SIG-M5 treated with dmso at 0.1 percent for 504 hours (cell line): ENCODE data around the gene SLC6A4.

Source experiments
- DNase-seq: peaks from one replicate; lab custom pipeline; 2025; ENCODE audit not compliant: unreplicated experiment; lab: John Stamatoyannopoulos, UW

The SLC6A4 gene

DNA sequence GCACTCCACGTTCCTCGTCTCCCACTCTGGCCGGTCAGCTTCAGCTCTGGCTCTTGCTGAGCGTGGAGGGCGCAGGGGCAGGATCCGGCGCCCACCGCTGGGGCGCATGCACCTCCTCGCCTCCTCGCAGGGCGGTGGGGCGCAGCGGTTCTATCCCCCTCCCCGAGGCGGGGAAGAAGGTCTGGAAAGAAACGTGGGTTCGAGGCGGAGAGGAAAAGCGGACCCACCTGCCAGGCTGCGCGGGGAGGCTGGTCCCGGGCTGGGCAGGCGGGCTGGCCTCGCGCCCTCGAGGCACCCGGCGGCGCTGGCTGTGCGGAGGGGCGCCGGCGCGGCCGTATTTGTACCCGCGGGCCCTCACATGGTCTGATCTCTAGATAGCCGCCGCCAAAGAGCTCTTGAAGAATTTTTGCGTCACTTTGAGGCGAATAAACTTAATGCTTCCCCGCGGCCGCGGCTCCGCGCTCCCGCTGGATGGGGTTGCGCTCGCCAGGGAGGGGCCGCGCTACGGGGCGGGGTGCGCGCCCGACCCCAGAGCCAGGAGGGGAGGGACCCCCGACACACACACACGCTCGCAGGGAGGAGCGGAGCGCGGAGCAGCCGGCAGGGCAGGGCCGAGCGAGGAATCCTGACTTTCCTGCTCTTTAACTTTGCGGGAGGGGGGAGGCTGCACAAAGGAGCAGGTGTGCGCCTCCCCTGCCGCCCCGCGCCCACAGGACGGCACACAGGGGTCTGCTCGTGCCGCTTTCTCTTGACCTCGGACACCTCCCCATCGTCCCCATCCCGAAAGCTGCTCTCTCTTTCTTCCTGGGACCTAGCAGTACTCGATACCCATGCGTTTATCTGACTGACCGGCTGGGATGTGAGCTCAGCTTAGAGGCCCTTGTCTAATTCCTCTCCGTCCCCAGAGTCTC, at the start of gene SLC6A4:
Gene SLC6A4, minus strand, starts transcription at position 312 of the 911 bp plus-strand sequence. CDS start 13,739 bp downstream, outside the sequence.
- no peak for DNase-seq

DNA sequence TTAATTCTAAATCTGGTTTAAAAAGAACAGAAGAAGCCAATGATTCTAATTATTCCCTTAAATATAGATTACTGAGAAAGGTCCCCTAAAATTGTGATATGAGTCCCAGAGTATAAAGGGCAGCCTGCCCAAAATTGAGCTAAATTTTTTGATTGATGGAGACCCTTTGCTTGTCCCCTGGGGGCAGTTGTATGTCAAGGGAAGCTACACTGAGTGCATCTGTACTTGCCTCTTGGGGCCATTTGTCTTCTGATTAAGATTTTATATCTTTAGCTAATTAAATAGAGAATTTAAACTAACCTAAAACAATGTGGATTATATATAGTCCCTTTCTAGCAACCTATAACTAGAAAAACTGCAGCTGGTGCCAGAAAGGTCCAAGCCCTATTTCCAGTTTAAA, 43.7 kb upstream of the SLC6A4 start:
- no peak for DNase-seq

DNA sequence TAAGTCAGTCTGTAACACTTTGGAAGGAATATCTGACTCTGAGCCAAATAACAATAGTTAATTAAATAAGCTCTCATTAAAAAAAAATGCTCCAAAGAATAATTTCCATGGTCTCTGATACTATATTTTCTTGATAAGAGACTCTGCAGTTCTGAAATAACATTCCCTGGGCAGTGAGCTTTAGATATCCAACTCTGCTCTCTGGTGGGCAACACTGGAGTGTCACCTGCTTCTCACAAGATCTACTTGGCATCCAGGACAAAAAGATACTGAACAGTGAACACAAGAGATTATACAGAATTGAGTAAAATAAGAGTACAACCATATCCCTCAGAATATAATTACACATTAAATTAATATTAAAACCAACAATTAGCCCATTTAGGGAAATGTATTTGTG, 42.5 kb upstream of the SLC6A4 start:
- DNase-seq = no peak

DNA sequence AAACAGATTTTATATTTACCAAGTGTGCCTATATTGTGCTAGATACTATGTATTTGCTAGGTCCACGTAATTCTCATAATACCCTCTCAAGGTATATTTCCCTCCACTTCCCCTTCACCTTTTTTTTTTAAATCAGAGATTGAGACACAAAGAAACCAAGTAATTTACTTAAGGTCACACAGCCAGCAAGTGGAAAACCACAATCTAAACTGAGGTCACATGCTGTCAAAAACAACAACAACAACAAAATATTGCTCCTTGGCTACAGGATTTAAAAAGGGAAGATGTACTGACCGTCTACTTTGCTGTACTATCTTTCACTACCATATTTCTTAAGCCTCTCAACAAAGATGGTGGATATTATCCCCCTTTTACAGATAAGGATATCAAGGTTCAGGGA, 40.4 kb upstream of the SLC6A4 start:
- DNase-seq = no peak

DNA sequence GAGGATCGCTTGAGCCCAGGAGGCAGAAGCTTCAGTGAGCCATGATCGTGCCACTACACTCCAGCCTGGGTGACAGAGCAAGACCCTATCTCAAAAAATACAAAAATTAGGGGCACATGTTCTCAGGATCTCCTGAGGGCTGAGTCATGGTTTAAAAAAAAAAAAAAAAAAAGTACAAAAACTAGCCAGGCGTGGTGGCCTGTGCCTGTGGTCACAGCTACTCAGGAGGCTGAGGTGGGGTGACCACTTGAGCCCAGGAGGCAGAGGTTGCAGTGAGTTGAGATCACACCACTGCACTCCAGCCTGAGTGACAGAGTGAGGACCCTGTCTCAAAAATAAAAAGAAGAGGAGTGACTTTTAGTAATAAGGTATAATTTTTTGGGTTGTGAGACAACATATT, 39.4 kb upstream of the SLC6A4 start:
- no peak for DNase-seq

DNA sequence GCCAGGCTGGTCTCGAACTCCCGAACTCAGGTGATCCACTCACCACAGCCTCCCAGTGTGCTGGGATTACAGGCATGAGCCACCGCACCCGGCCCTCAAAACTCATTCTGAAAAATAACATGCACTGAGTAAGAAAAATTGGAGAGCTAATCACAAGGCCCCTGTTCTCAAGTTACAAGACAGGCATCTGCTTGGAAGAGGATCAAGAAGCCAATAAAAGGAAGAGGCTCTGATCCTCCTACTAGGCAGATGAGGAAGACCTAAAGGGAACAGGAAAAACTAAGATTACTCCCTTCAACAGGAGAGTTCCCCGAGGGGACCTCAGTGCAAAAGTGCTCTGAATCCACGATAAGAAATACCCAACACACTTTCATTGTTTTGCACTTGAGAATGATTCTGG, 37.9 kb upstream of the SLC6A4 start:
- DNase-seq = no peak

DNA sequence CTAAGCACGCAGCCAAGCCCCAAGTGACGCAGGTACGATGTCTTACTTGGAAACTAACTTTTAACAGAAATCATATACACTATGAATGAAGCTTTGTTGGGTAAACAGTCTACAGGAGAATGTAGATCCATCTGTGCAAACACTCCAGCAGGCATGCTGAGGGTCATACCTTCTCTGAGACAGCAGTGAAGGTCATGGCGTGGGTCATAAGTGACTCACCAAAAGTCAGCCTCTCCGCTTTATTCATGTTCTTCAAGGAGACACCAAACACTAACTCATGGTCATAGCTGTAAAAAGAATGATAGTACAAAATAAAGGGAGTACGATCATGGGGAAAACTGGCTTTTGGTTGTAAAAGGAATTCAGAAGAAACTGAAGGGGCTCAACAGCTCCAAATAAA, 35.6 kb upstream of the SLC6A4 start:
- no peak for DNase-seq

DNA sequence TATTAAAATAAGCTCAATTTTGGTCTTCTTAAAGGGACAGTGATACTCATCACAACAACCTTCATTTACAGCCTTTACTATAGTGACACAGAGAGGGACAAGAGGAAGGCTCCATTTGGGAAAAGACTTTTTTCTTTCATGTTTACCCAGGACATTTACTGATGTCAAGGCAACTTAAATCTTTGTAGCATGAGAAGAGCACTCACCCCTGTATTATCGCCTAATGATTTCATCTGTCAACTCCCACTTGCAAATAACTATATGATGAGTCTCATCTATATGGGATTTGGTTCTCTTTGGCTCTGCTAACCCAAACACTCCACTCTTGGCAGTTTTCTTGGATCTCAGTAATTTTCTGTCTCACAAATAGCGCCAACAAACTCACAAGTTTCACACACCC, 32.1 kb upstream of the SLC6A4 start:
- no peak for DNase-seq

DNA sequence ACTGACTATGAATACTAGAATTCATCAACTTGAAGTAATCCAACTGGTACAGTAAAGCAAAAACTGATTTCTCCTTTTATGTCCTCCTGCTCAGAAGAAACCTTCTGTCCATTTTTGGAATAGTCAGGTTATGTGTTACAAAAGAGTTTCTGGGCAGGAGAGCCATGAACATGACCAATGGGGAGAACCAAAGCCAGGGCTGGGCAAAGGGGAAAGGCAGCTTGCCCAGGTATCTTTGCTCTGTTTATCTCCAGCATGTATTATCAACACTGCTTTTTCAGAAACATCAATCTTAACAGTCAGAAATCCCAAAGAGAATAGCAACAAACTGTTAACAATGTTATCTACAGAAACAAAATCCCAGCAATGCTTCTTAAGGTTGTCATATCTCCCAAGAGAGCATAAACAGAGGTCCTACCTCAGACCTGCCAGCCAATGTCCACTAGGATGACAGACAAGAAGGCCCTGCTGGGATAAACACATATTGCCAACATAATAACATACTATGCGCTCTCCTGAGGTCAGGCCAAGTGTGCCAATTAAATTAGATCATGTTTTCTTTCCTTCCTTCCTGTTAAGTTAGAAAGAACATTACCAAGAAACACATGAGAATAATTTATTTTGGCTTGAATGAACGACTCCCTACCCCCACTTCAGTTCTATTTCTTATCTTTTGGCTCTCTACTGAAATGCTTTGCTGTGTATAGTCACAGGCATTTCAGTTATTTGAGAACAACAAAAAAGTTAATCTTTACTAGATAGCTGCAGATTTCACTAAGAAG, 28.2 kb upstream of the SLC6A4 start:
- DNase-seq = no peak

DNA sequence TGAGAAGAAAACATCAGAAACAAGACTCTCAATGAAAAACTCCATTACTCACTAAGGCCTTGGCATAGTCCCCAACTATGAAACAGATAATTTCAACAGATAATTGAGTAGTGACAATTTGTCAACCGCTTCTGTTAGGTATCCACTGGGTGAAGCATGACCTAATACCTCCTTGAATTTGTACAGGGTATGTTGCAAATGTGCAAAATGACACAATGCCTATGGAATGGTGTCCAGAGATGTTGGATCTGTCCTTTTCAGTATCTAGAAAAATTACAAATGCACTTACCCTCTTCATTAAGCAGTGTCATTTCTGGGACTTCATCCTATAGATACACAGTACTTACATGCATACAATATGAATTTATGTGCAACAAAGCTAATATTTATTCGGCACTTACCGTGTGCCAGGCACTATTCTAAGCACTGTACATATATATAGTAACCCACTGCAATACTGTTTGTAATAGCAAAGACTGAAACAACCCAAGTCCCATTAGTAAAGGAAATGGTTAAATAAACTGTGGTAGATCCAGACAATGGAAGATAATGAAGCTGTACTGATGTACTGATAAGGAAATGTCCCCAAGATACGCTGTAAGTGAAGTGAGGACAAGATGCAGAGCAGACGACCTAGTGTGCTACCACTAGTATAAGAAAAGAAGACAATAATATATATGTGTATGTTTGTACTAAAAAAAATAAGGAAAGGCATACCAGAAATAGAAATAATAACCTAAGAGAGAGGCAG, 21.4 kb upstream of the SLC6A4 start:
- no peak for DNase-seq

DNA sequence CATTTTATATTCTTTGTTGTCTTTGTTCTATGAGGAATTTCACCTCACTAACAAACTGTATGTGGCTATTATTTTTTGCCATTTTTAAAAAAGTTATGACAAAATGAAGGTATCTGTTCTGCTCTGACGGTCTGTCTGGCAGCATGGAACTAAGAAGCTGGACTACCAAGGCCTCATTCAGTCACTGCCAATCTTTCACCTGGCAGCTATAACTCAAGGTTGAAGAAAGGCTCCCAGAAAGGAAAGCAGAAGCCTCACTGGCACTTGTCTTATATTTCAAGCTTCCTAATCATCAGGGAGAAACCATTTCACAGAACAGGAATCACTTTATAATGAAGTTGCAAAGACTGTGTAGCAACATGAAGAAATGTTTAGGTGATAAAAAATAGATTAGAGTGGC, 18.7 kb upstream of the SLC6A4 start:
- DNase-seq = no peak

DNA sequence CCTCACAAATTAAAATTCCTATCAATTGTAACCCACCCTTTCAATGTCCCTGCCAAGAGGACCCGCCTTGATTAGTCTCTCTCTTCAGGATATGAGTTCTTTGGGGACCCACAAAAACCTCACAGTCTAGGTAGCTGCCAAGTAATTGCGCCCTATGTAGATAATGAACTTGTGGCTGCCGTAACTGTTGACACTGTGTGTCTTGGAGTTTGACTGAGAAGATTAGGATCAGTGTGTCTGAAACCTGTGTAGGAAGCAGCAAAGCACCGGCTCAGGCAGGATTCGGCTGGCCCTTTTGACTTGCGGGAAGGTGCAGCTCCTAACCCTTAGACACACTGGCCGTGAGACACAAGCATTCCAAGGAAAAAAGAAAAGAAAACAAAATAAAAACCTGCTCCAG, 17.8 kb upstream of the SLC6A4 start:
- DNase-seq = no peak

DNA sequence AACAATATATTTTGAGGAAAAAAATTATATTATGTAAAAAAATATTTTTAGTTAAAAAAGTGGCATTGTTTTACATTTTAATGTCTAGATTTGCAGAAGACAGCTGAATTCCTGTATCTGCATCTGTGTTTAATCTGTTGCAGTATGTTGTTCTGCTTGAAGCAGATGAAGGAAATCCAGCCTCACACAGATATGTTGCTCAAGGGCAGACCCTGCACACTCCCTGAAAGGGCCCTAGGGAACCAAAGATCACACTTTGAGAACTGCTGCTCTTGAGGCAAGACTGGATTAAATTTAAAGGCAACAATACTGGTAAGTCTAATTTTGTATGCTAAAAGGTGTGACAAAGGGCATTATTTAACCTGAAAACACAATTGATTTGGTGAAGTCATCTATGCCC, 16.4 kb upstream of the SLC6A4 start:
- DNase-seq = no peak

DNA sequence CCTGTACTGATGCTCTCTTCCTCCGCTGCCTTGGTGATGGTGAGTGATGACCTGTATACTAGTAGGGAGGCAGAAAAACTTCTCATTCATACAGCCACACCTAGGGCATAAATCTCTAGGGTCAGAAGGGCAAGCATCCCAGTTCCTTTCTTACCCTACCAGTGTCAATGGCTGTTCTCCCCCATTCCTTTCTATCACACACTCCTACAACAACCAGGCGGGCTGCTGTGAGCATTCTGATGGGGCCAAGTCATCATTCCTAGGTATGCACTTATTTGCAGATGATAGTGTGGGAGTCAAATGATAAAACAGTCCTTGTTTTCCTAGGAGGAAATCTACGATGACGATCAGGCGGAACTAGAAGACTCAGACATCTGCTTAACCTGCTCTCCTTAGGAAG, 14.0 kb upstream of the SLC6A4 start:
- DNase-seq = no peak

DNA sequence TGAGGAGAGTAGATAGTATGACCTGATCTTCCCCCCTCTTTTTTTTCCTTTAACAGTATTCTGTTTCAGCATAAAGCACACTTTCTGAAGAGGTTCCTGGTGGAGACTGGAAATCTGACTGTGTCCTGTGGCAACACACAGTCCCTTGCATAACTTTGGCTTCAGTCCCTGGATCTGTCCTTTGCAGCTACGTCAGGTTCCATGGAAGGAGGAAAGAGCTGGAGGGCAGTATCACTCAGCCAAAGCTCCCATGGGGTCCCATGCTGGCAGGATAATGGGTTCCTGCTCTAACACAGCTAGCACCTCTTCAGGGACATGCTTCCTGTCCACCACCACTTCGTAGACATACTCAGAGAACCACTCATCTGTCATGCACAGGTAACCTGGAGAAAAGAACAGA, 13.3 kb upstream of the SLC6A4 start:
- no peak for DNase-seq

DNA sequence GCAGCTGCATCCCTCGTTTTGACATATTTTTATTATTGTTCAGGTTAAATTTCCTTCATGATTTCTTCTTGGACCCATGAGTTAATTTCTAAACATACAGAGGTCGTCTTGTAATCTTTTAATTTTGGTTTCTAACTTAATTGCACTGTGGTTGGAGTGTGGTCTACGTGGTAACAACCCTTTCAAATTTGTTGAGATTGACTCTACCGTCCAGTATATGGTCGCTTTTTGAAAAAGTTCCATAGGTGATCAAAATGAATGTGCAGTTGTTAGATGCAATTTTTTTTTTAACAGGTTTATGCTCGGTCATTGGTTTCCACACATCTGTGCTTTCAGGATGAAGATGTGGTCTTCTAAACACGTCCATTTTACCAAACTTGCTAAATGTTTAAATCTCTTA, 11.0 kb upstream of the SLC6A4 start:
- no peak for DNase-seq

DNA sequence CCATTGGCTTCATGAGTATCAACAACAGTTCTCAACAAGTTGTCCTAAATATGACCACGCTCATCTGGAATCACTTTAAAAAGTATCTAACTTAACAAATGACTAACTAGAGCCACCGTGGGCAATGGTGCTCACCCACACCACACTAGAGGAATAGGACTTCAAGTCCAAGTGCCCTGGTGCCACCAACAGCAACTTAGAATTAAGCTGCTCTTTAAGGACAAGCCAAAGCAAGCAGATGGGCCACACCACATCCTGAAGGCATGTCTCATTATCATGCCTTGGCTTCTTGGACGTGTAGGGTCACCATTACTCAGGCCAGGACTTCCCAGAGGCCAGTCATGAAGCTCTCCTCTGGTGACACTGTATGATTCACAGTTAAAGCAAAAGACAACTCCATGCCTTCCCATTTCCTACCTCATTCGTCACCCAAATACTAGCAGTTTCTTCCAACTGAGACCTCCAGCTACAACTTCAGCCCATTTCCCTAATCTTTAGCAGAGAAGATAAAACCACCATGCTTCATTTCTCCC, 9.4 kb upstream of the SLC6A4 start:
- DNase-seq = no peak

DNA sequence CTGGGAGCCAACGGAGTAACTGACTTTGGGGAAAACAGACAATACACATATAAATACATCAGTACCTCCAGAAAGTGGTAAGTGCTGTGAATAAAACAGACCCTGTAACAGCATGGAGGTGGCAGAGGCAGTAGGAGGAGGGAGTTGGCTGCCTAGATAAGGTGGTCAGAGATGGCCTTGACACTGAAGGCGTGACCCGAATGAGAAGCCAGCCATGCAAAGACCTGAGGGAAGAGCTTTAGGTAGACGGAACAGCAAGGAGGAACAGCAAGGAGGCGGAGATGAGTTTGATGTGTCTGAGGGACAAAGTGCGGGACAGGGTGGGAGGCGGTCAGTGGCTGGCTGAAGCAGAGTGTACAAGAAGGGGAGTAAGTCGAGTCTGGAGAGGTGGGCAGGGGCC, 8.1 kb upstream of the SLC6A4 start:
- DNase-seq = no peak

DNA sequence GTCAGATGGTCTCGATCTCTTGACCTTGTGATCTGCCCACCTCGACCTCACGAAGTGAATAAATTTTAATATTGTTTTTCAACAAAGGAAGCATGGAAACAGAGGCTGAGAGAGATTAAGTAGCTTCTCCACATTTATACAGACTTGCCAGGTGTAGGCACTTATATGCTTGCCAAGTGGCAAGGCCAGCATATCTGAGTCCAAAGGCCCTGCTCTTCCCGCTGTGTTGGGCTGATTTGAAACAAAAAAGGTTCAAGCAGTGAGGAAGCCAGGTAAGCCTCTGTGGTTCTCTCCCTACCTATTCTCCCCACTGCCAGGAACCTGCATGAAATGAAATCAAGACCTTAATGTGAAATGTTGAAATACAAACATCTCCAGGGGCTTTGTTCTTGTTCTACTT, 7.5 kb upstream of the SLC6A4 start:
- DNase-seq = no peak

DNA sequence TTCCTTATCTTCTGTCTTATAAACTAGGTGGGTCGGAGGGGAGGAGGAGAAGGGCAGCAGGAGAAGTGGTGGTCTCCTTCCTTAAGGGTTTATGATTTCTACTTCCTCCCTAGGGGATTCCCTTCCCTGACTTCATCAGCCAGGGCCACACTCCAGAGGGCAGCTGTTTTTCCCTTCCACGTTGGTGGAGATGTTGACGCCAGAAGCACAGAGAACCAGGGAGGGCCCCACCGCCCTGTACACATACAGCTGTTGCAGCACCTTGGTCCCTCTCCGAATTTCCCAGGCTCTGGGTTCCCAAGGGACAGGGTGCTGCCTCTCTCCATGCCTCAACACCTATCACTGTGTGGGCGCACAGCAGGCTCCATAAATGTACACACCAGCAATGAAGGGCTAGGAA, 5.6 kb upstream of the SLC6A4 start:
- DNase-seq = no peak

DNA sequence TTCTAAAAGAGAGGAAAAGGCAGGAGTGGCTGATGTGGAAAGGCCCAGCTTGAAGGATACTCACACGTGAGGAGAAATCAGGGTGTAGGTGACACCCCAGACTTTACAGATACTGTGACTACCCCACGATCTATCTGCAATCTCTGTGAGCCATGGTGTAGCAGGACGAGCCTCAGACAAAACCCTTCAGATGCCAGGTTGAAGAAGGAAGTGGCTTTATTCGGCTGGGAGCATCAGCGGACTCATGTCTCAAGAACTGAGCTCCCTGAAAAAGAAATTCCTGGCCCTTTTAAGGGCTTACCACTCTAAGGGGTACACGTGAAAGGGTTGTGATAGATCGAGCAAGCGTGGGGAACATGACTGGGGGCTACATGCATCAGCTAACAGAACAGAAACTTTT, 4.7 kb upstream of the SLC6A4 start:
- no peak for DNase-seq
